NCI-H146 treated with DMSO at 0.1 percent for 48 hours (cell line): ENCODE results near the gene COPRS.
"Not testable (repeated sequence)": the region's sequence is repeated elsewhere in the genome, so short reads cannot be mapped to it uniquely, and the experiment has no call there.

ENCODE experiments used
- DNase-seq: peaks from one replicate; lab custom pipeline; 2025; ENCODE audit not compliant: unreplicated experiment; lab: John Stamatoyannopoulos, UW

Gene COPRS

GRCh38 chr17:31845291-31845690, 13.8 kb downstream of the COPRS start:
- no peak for DNase-seq

- no peak for DNase-seq
Measured at GRCh38 chr17:31843070-31843745, 15.8 kb downstream of the COPRS start.

GRCh38 chr17:31842195-31843069, 16.6 kb downstream of the COPRS start:
- peak; percentile 80 for DNase-seq

- no peak for DNase-seq
Measured at GRCh38 chr17:31841850-31842194, 17.2 kb downstream of the COPRS start.

GRCh38 chr17:31838636-31839225, 20.3 kb downstream of the COPRS start:
- no peak for DNase-seq

GRCh38 chr17:31835984-31836383, 23.1 kb downstream of the COPRS start:
- DNase-seq: no peak

GRCh38 chr17:31834448-31834847, 24.6 kb downstream of the COPRS start:
- DNase-seq: no peak

GRCh38 chr17:31832746-31833145, 26.3 kb downstream of the COPRS start:
- no peak for DNase-seq

GRCh38 chr17:31830971-31831858, 27.8 kb downstream of the COPRS start:
- no peak for DNase-seq

- no peak for DNase-seq
Measured at GRCh38 chr17:31829649-31830048, 29.4 kb downstream of the COPRS start.

- not testable (repeated sequence) for DNase-seq
Measured at GRCh38 chr17:31828955-31829354, 30.1 kb downstream of the COPRS start.

GRCh38 chr17:31825961-31826691, 32.9 kb downstream of the COPRS start:
- DNase-seq: no peak

GRCh38 chr17:31824766-31825360, 34.2 kb downstream of the COPRS start:
- no peak for DNase-seq

GRCh38 chr17:31823014-31823413, 36.0 kb downstream of the COPRS start:
- no peak for DNase-seq

- DNase-seq: no peak
Measured at GRCh38 chr17:31820691-31821435, 38.2 kb downstream of the COPRS start.

- DNase-seq: no peak
Measured at GRCh38 chr17:31819578-31819977, 39.5 kb downstream of the COPRS start.

GRCh38 chr17:31818863-31819262, 40.2 kb downstream of the COPRS start:
- not testable (repeated sequence) for DNase-seq

GRCh38 chr17:31815212-31815730, 43.8 kb downstream of the COPRS start:
- DNase-seq: no peak

- DNase-seq: no peak
Measured at GRCh38 chr17:31811101-31811500, 47.9 kb downstream of the COPRS start.
